ENCODE measurements around the gene ZBP1. TPM values are rescaled to one million over a fixed set of nuclear protein-coding genes. Genes with fewer than 3 reads are reported as not detected.

Gene ZBP1
- total RNA-seq, 2 experiments from 2014 or later = 39.0 to 40.1 TPM

- Histone ChIP-seq H3K27ac (ENCODE audit: low read depth in 1 of 2, low read length in 2 of 2) (no peak overlapping the region), H3K27me3 (ENCODE audit: control insufficient read depth in 1 of 2, insufficient read depth in 2 of 2, low read length in 2 of 2) (no peaks in the 10 kb centered on the region), H3K4me3 (ENCODE audit: low read length) (no peak overlapping the region), H3K9me3 (ENCODE audit: control insufficient read depth in 1 of 2, insufficient read depth in 1 of 2, low read length in 2 of 2) (peaks cover 0 to 9% of the 10 kb centered on the region in 2 experiments), H3K4me1 (ENCODE audit: insufficient read depth, low read length) (no peaks in the 10 kb centered on the region), H3K36me3 (ENCODE audit: insufficient read depth, low read length) (peaks cover 4% of the 10 kb centered on the region)
- intact Hi-C loops (cut with DNase I, micrococcal nuclease) = no loop called here
- Mint-ChIP-seq H3K4me1 (ENCODE audit: low read depth) (no peaks in the 10 kb centered on the region), H3K9me3 (peaks cover 7% of the 10 kb centered on the region), H3K27me3 (no peaks in the 10 kb centered on the region), H3K4me3 (no peak overlapping the region), H3K36me3 (ENCODE audit: low read depth) (no peaks in the 10 kb centered on the region), H3K27ac (no peak overlapping the region)
- TF ChIP-seq CTCF (IDR thresholded peaks at IDR 0.05) = no peak
- POLR2A ChIA-PET = interaction anchor here (1.0 kb wide), 1 partner anchor 14 kb away, joined by 4 read pairs; no protein-coding TSS in a partner anchor
- CTCF ChIA-PET = interaction anchor here (0.6 kb wide), 1 partner anchor 25 kb away, joined by 3 read pairs; no protein-coding TSS in a partner anchor
- ATAC-seq (ENCODE audit: poor library complexity) (no peak), DNase-seq (peak in 1 of 14 experiments; percentile 1)
These were observed 27.0 kb upstream of the ZBP1 start for GRCh38 chr20:57647006-57647932.

- peaks cover 0 to 14% of the 10 kb centered on the region in 2 experiments for H3K9me3 ChIP-seq (ENCODE audit: control insufficient read depth in 1 of 2, insufficient read depth in 1 of 2, low read length in 2 of 2)
- intact Hi-C loops (cut with DNase I, micrococcal nuclease) = no loop called here
- H3K36me3 Mint-ChIP-seq (ENCODE audit: low read depth) = peaks cover 12% of the 10 kb centered on the region
- TF ChIP-seq CTCF (IDR thresholded peaks at IDR 0.05) = no peak
- no peak overlapping the region for H3K27ac Mint-ChIP-seq
- ChIA-PET CTCF (no interaction called here), POLR2A (no interaction called here)
- no peak overlapping the region for H3K27ac ChIP-seq (ENCODE audit: low read depth in 1 of 2, low read length in 2 of 2)
- peaks cover 7% of the 10 kb centered on the region for H3K4me1 Mint-ChIP-seq (ENCODE audit: low read depth)
- DNase-seq = no peak
- no peak overlapping the region for H3K4me3 Mint-ChIP-seq
- no peak for ATAC-seq (ENCODE audit: poor library complexity)
- peaks cover 14% of the 10 kb centered on the region for H3K9me3 Mint-ChIP-seq
- H3K36me3 ChIP-seq (ENCODE audit: insufficient read depth, low read length) = no peaks in the 10 kb centered on the region
- no peaks in the 10 kb centered on the region for H3K27me3 ChIP-seq (ENCODE audit: control insufficient read depth in 1 of 2, insufficient read depth in 2 of 2, low read length in 2 of 2)
- H3K4me3 ChIP-seq (ENCODE audit: low read length) = no peak overlapping the region
- no peaks in the 10 kb centered on the region for H3K27me3 Mint-ChIP-seq
- peaks cover 10% of the 10 kb centered on the region for H3K4me1 ChIP-seq (ENCODE audit: insufficient read depth, low read length)
These were observed 18.6 kb upstream of the ZBP1 start for GRCh38 chr20:57638895-57639236.

GRCh38 chr20:57638173-57638894 is 18.1 kb upstream of the ZBP1 start:
- Histone ChIP-seq H3K27ac (ENCODE audit: low read depth in 1 of 2, low read length in 2 of 2) (no peak overlapping the region), H3K4me3 (ENCODE audit: low read length) (no peak overlapping the region), H3K9me3 (ENCODE audit: control insufficient read depth in 1 of 2, insufficient read depth in 1 of 2, low read length in 2 of 2) (peaks cover 0 to 14% of the 10 kb centered on the region in 2 experiments), H3K36me3 (ENCODE audit: insufficient read depth, low read length) (no peaks in the 10 kb centered on the region), H3K4me1 (ENCODE audit: insufficient read depth, low read length) (peaks cover 15% of the 10 kb centered on the region), H3K27me3 (ENCODE audit: control insufficient read depth in 1 of 2, insufficient read depth in 2 of 2, low read length in 2 of 2) (no peaks in the 10 kb centered on the region)
- H3K36me3 Mint-ChIP-seq (ENCODE audit: low read depth) = peaks cover 12% of the 10 kb centered on the region
- H3K27ac Mint-ChIP-seq = no peak overlapping the region
- H3K27me3 Mint-ChIP-seq = no peaks in the 10 kb centered on the region
- ChIA-PET CTCF (no interaction called here), POLR2A (no interaction called here)
- TF ChIP-seq CTCF (IDR thresholded peaks at IDR 0.05) = no peak
- intact Hi-C loops (cut with DNase I, micrococcal nuclease) = no loop called here
- ATAC-seq (ENCODE audit: poor library complexity) (no peak), DNase-seq (no peak)
- H3K4me3 Mint-ChIP-seq = no peak overlapping the region
- H3K9me3 Mint-ChIP-seq = peaks cover 14% of the 10 kb centered on the region
- H3K4me1 Mint-ChIP-seq (ENCODE audit: low read depth) = peaks cover 12% of the 10 kb centered on the region

All from CD4-positive, alpha-beta T cell (primary cell).